Measurements from ENCODE around the gene NRIP2.

DNA sequence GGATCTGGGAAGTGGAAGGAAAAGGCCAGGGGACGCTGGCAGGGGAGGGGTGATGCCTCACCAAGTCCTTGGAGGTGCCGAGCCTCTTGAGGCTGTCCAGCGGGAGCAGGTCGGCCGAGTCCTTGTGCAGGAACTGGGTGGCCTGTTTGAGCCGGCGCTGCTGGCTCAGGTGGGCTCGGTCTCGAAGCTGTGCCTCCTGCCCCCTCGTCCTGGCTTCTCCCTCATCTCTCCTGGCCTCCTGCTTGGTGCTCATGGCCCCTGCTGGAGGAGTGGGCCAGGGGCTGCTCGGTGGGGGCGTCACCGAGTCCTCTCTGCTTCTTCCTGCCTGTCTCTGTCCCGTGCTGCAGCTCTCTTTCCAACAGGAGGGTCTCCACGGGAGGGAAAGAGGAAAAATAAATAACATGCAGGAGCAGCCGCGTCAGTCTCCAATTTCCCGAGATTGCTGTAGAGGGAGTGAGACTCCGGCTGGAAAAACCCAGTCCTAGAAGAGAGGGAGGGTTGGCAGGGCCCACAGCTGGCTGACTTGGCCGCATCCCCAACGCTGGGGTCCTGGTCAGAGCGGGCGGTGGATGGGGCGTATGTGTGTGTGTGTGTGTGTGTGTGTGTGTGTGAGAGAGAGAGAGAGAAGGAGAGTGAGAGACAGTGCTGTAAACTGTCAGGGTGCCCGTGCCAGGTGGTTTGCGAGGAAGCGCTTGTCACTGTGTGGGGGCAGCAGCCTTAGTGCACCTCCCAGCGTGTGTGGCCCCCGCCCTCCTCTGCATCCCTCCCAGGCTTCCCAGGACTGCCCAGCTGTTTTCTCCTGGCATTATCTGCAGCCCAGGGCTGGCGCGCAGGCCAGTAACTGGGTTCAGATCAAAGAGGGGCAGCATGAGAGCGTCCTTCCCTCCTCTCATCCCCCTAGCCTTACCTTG, at the start of gene NRIP2:
- TF ChIP-seq TAF1 (IDR thresholded peaks at IDR 0.05; ENCODE audit: borderline replicate concordance, insufficient read depth, low read length): no peak
- TF ChIP-seq, protein P1, sequence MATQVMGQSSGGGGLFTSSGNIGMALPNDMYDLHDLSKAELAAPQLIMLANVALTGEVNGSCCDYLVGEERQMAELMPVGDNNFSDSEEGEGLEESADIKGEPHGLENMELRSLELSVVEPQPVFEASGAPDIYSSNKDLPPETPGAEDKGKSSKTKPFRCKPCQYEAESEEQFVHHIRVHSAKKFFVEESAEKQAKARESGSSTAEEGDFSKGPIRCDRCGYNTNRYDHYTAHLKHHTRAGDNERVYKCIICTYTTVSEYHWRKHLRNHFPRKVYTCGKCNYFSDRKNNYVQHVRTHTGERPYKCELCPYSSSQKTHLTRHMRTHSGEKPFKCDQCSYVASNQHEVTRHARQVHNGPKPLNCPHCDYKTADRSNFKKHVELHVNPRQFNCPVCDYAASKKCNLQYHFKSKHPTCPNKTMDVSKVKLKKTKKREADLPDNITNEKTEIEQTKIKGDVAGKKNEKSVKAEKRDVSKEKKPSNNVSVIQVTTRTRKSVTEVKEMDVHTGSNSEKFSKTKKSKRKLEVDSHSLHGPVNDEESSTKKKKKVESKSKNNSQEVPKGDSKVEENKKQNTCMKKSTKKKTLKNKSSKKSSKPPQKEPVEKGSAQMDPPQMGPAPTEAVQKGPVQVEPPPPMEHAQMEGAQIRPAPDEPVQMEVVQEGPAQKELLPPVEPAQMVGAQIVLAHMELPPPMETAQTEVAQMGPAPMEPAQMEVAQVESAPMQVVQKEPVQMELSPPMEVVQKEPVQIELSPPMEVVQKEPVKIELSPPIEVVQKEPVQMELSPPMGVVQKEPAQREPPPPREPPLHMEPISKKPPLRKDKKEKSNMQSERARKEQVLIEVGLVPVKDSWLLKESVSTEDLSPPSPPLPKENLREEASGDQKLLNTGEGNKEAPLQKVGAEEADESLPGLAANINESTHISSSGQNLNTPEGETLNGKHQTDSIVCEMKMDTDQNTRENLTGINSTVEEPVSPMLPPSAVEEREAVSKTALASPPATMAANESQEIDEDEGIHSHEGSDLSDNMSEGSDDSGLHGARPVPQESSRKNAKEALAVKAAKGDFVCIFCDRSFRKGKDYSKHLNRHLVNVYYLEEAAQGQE (IDR thresholded peaks at IDR 0.05; ENCODE audit: insufficient read depth in 1 of 2, low read depth in 2 of 2, low read length in 2 of 2): no peak
- TF ChIP-seq POLR2AphosphoS5 (IDR thresholded peaks at IDR 0.05; ENCODE audit: low read depth, low read length): no peak
- TF ChIP-seq SIN3A (IDR thresholded peaks at IDR 0.05; ENCODE audit: borderline replicate concordance, insufficient read depth, low read length): no peak
- TF ChIP-seq FOXP2 (optimal IDR thresholded peaks at IDR 0.05; ENCODE audit: borderline replicate concordance, extremely low read depth, extremely low read length, insufficient read depth): no peak

Measured in PFSK-1 (cell line).